HepG2 (cell line): Measurements from ENCODE around the gene NINL. TPM values are rescaled to one million over a fixed set of nuclear protein-coding genes. Genes with fewer than 3 reads are reported as not detected.

Source experiments
- AHR ChIP-seq: IDR thresholded peaks from 2 replicates; pipeline ENCODE4 v1.6.1; 2018; ENCODE audit warnings: missing genetic modification reagents, missing compliant biosample characterization
- ELF3 ChIP-seq: IDR thresholded peaks from 2 replicates; pipeline ENCODE4 v1.6.1; 2016; ENCODE audit warnings: missing genetic modification reagents, missing compliant biosample characterization
- EP300 ChIP-seq, 3 experiments: sonication (generic) in 1 of 3; formaldehyde crosslinking in 1 of 3; IDR thresholded peaks; 2 replicates each; pipeline versions ENCODE4 v1.5.1 to v1.6.1; 2011 to 2020; ENCODE audit warnings: low read depth in 2 of 3, low read length in 2 of 3, borderline replicate concordance in 1 of 3, improper control_type of control experiment in 1 of 3, mild to moderate bottlenecking in 1 of 3, missing genetic modification reagents in 1 of 3, moderate library complexity in 1 of 3
- FOSL2 ChIP-seq: sonication (generic); formaldehyde crosslinking; IDR thresholded peaks from 2 replicates; pipeline ENCODE4 v1.4.0; 2020; ENCODE audit warnings: missing genetic modification reagents
- FOXA1 ChIP-seq, 2 experiments: fragments of 450-650 bp in 1 of 2; sonication (generic) in 1 of 2; formaldehyde crosslinking in 1 of 2; IDR thresholded peaks; 2 replicates each; pipeline versions ENCODE4 v1.4.0 to v1.6.1; 2016 to 2020; ENCODE audit warnings: missing genetic modification reagents in 1 of 2
- GATA4 ChIP-seq: sonication (generic); IDR thresholded peaks from 2 replicates; pipeline ENCODE4 v1.6.1; 2016; ENCODE audit warnings: antibody characterized with exemption, low read depth, borderline replicate concordance
- GATAD2A ChIP-seq: IDR thresholded peaks from 2 replicates; pipeline ENCODE4 v1.6.1; 2016
- HINFP ChIP-seq: sonication (generic); formaldehyde crosslinking; IDR thresholded peaks from 2 replicates; pipeline ENCODE4 v1.4.0; 2020; ENCODE audit warnings: low read depth, mild to moderate bottlenecking, missing genetic modification reagents
- HOXA9 ChIP-seq: sonication (generic); formaldehyde crosslinking; IDR thresholded peaks from 2 replicates; pipeline ENCODE4 v1.8.1; 2022; ENCODE audit warnings: missing genetic modification reagents, mild to moderate bottlenecking, moderate library complexity, borderline replicate concordance
- MNT ChIP-seq: fragments of 450-650 bp; IDR thresholded peaks from 2 replicates; pipeline ENCODE4 v1.6.1; 2016
- ONECUT2 ChIP-seq: sonication (generic); formaldehyde crosslinking; IDR thresholded peaks from 2 replicates; pipeline ENCODE4 v1.4.0; 2020; ENCODE audit warnings: missing genetic modification reagents
- PPARG ChIP-seq: conservative IDR thresholded peaks from 2 replicates; pipeline ENCODE4 v1.6.1; 2016; ENCODE audit warnings: missing biosample characterization, missing genetic modification reagents
- RARG ChIP-seq: sonication (generic); formaldehyde crosslinking; IDR thresholded peaks from 2 replicates; pipeline ENCODE4 v1.4.0; 2020; ENCODE audit warnings: low read depth, mild to moderate bottlenecking, missing genetic modification reagents
- SMARCE1 ChIP-seq: fragments of 450-650 bp; IDR thresholded peaks from 2 replicates; pipeline ENCODE4 v1.6.1; 2017; ENCODE audit warnings: borderline replicate concordance
- SOX5 ChIP-seq: IDR thresholded peaks from 2 replicates; pipeline ENCODE4 v1.6.1; 2016; ENCODE audit warnings: borderline replicate concordance
- SRSF1 ChIP-seq: fragments of 200-400 bp; formaldehyde crosslinking; optimal IDR thresholded peaks from 2 replicates; pipeline ENCODE3; 2017; ENCODE audit warnings: mild to moderate bottlenecking, low read depth, low read length, moderate library complexity
- ZBTB21 ChIP-seq: sonication (generic); formaldehyde crosslinking; IDR thresholded peaks from 2 replicates; pipeline ENCODE4 v1.4.0; 2020; ENCODE audit warnings: missing genetic modification reagents
- ZBTB44 ChIP-seq: sonication (generic); formaldehyde crosslinking; IDR thresholded peaks from 2 replicates; pipeline ENCODE4 v1.4.0; 2020; ENCODE audit warnings: missing genetic modification reagents
- ZFP1 ChIP-seq: IDR thresholded peaks from 2 replicates; pipeline ENCODE4 v1.6.1; 2016
- ZMYM2 ChIP-seq: sonication (generic); formaldehyde crosslinking; IDR thresholded peaks from 2 replicates; pipeline ENCODE4 v1.8.0; 2022; ENCODE audit warnings: mild to moderate bottlenecking, missing genetic modification reagents
- ZNF18 ChIP-seq: sonication (generic); formaldehyde crosslinking; IDR thresholded peaks from 2 replicates; pipeline ENCODE4 v1.8.0; 2022; ENCODE audit warnings: mild to moderate bottlenecking, missing genetic modification reagents; ENCODE audit not compliant: insufficient replicate concordance
- ZNF33B ChIP-seq: sonication (generic); formaldehyde crosslinking; IDR thresholded peaks from 2 replicates; pipeline ENCODE4 v1.5.1; 2020; ENCODE audit warnings: mild to moderate bottlenecking, missing genetic modification reagents
- ZNF776 ChIP-seq: sonication (generic); formaldehyde crosslinking; IDR thresholded peaks from 2 replicates; pipeline ENCODE4 v1.4.0; 2020; ENCODE audit warnings: mild to moderate bottlenecking, missing genetic modification reagents
- polyA plus RNA-seq, 8 experiments: library from polyadenylated mRNA; depleted of rRNA in 3 of 8; stranded (reverse) in 7 of 8; unstranded in 1 of 8; fragments of >200 nt; fragmentation: Illumina TruSeq in 4 of 8; extraction: Trizol in 4 of 8; gene quantifications; 2 replicates each; pipeline versions ENCODE4 v1.2.1 to v1.2.3, GENCODE V29; 2011 to 2016; ENCODE audit warnings: low read depth in 4 of 8, missing spikeins in 1 of 8, mixed read lengths in 1 of 8; ENCODE audit not compliant: insufficient read depth in 1 of 8
- total RNA-seq, 5 experiments: library from RNA; depleted of rRNA; stranded (reverse); fragments of >200 nt; fragmentation: Illumina TruSeq; extraction: Trizol; gene quantifications; 2 replicates each; pipeline ENCODE4 v1.2.3, GENCODE V29; 2016; ENCODE audit warnings: low read depth in 1 of 5

Gene NINL
- total and polyA plus RNA-seq, 2 of the 13 experiments (the other 11 are each of a cell fraction or from before 2014, with no cell fraction given), result 32.3 to 34.3 TPM

- TF ChIP-seq MNT (peak; percentile 71), ZBTB21 (CRISPR knock-in tag) (peak; percentile 54), ZNF18 (CRISPR knock-in tag) (peak; percentile 95), PPARG (CRISPR knock-in tag) (peak; percentile 69), HOXA9 (CRISPR knock-in tag) (peak; percentile 73; the same call in 1 of the 2 replicates), HINFP (CRISPR knock-in tag) (peak; percentile 51), RARG (CRISPR knock-in tag) (no peak), ZNF33B (CRISPR knock-in tag) (peak; percentile 100), AHR (peak; percentile 91), SRSF1 (peak; percentile 83), SMARCE1 (no peak), GATA4 (peak; percentile 77), ELF3 (CRISPR knock-in tag) (peak; percentile 60), ZNF776 (peak; percentile 99; the same call in 1 of the 2 replicates), SOX5 (CRISPR knock-in tag) (peak; percentile 78; the same call in 1 of the 2 replicates), ZMYM2 (CRISPR knock-in tag) (peak; percentile 86; the same call in 1 of the 2 replicates), EP300 (IDR thresholded peaks at IDR 0.05; ENCODE audit: low read depth in 2 of 2, low read length in 2 of 2) (peak in 1 of 2 experiments; percentile 30; a peak in 2 of 4 replicates), EP300 (CRISPR knock-in tag; IDR thresholded peaks at IDR 0.05; ENCODE audit: borderline replicate concordance) (no peak; the same call in 1 of the 2 replicates), ZFP1 (CRISPR knock-in tag) (peak; percentile 75), ZBTB44 (CRISPR knock-in tag) (peak; percentile 61), FOSL2 (CRISPR knock-in tag) (no peak; the same call in 1 of the 2 replicates), ONECUT2 (CRISPR knock-in tag) (peak; percentile 56; the same call in 1 of the 2 replicates), FOXA1 (IDR thresholded peaks at IDR 0.05) (no peak), FOXA1 (CRISPR knock-in tag; IDR thresholded peaks at IDR 0.05) (peak; percentile 12; the same call in 1 of the 2 replicates), GATAD2A (CRISPR knock-in tag) (peak; percentile 88)
Measured at GRCh38 chr20:25623736-25624499, 38.6 kb upstream of the NINL start, which contains the start of gene NANP (continued).
